GM18873 (cell line): ENCODE data around the gene ACTR1B.
"Not testable (repeated sequence)": the region's sequence is repeated elsewhere in the genome, so short reads cannot be mapped to it uniquely, and the experiment has no call there.

ENCODE experiments used
- ATAC-seq: cut with Tn5 transposase; IDR thresholded peaks from one replicate; pipeline ENCODE4 v1.9.1; 2021; ENCODE audit warnings: mild to moderate bottlenecking, moderate library complexity, moderate number of reproducible peaks; ENCODE audit not compliant: unreplicated experiment, low FRiP score

ACTR1B gene

GRCh38 chr2:97691166-97691565 lies 27.3 kb upstream of the ACTR1B start:
- ATAC-seq: no peak

DNA sequence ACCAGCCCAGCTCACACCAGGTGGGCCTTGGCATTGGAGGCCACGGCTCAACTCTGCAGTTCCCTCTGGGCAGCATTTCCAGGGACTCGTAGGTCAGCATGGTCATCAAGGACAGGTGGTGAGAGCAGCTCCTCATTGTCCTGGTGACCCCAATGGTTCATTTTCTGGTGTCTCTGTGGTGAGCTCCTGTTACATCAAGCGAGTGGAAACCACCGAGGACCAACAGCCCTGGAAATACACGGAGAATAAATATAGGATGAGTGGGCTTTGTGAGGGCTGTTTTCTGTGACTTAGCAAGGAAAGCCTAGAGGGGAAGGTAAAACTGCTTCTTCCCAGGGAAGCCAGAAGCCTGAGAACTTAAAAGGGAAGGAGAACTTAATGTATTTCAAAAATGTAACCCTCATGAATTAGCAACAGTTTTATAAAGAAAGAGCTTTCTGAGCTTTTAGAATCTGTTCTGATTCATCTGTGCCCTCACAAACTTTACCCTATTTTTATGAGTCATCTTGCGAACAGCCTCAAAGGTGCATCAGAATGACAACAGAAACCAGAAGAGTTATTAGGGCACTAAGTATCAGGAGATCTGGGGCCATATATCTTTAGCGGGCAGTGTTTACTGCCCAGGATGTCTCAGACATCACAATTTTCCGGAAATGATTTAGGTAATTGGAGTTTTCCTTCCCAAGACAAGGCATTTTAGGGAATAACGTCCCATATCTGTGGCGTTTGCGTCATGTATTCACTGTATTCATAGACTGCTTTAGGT lies 24.4 kb upstream of the ACTR1B start:
- no peak for ATAC-seq

DNA sequence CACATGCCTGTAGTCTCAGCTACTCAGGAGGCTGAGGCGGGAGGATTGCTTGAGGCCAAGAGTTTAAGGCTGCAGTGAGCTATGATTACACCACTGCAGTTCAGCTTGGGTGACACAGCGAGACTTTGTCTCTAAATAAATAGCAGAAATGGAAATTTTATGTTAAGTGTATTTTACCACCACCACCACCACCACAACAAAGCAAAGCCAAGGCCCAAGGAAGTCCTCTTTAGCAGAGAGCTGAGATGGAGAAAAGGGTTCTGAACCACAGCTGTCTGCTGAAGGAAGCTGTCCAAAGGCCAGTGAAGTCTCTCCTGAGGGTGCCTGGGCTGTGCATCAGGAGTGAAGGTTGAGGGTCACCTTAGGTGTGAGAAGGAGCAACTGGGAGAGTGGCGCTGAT lies 23.4 kb upstream of the ACTR1B start:
- not testable (repeated sequence) for ATAC-seq

- ATAC-seq: no peak
Measured at GRCh38 chr2:97678298-97678697, 14.5 kb upstream of the ACTR1B start.

DNA sequence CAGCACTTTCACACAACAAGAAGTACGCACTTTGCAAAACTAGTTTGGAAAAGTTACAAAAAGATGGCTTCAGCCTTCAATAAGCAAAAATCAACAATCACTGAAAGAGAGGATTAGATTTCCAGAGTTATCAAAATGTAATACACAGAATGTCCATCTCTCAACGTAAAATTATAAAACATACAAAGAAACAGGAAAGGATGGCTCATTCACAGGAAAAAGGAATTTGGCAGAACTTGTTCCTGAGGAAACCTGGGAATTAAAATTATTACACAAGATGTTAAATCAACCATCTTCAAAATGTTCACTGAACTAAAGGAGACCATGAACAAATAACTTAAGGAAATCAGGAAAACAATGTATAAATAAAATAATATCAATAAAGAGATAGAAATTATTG lies 13.6 kb upstream of the ACTR1B start:
- no peak for ATAC-seq

DNA sequence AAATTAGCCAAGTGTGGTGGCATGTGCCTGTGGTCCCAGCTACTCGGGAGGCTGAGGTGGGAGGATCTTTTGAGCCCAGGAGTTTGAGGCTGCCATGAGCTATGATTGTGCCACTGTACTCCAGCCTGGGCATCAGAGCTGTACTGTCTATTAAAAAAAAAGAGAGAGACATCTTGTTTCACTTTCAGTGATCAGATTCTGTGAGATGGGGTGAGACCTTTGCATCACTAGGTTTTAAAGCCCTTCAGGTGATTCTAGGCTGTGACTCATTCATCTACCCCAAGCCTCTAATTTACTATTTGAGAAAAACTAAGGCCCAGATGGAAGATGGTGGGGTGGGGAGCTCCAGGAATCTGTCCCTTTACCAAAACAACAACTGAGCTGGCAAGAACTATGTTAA lies 12.8 kb upstream of the ACTR1B start:
- ATAC-seq: no peak

GRCh38 chr2:97675430-97676113 lies 11.7 kb upstream of the ACTR1B start:
- ATAC-seq: no peak

DNA sequence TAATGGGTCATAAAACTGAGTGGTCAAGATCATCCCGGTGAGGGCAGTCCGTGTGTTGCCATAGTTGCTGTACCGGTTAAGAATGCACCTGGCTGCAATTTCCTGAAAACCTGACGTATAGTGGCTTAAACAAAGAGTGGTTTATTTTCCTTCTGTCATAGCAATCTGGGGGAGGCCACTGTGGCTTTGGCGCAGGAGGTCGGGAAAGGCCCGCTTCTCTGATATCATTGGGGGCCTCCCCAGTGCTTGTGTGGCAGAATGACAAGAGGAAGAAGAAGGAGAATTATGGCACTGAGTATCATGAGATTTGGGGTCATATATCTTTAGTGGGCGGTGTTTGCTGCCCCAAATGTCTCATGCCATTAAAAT lies 10.1 kb upstream of the ACTR1B start:
- no peak for ATAC-seq

DNA sequence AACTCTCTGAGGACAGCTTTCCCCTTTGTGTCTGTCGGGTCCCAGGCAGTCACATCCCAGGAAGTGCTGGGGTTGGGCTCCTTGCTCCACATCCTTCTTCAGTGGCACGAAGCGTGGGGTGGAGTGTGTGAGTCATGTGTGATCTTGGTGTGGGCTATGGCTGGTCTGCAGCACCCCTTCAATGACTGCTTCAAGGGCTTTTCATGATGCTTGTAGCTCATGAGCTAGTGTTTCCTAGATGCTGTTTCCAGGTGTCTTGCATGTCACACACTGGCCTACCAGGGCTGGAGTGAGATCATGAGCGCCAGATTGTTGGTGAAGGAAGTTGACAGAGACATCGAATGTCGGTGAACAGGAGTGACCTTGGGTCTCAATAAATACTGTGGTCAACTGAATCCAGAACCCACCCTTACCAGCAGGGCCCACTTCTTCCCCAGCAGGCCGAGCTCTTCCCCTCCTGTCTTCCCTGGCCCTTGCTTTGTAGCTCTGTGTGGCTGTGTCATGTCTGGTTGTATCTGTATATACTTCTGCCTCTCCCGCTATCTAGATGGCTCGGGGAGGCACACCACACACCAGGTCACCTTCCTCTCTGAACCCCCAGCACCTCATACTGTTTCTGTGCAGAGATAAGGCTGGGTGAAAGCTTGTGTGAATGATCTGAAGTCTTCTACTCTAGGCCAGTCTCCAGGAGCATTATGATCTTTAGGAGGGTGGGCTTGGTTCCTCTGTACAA lies 9.5 kb upstream of the ACTR1B start:
- no peak for ATAC-seq

DNA sequence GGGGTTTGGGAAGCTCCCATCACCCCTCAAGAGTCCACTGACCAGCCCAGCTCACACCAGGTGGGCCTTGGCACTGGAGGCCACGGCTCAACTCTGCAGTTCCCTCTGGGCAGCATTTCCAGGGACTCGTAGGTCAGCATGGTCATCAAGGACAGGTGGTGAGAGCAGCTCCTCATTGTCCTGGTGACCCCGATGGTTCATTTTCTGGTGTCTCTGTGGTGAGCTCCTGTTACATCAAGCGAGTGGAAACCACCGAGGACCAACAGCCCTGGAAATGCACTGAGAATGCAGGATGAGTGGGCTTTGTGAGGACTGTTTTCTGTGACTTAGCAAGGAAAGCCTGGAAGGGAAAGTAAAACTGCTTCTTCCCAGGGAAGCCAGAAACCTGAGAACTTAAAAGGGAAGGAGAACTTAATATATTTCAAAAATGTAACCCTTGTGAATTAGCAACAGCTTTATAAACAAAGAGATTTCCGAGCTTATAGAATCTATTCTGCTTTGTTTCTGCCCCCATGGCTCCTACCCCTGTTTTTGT lies 8.8 kb upstream of the ACTR1B start:
- not testable (repeated sequence) for ATAC-seq

GRCh38 chr2:97671526-97671925 lies 7.7 kb upstream of the ACTR1B start:
- ATAC-seq: no peak

- ATAC-seq: no peak
Measured at GRCh38 chr2:97670471-97670870, 6.6 kb upstream of the ACTR1B start.

DNA sequence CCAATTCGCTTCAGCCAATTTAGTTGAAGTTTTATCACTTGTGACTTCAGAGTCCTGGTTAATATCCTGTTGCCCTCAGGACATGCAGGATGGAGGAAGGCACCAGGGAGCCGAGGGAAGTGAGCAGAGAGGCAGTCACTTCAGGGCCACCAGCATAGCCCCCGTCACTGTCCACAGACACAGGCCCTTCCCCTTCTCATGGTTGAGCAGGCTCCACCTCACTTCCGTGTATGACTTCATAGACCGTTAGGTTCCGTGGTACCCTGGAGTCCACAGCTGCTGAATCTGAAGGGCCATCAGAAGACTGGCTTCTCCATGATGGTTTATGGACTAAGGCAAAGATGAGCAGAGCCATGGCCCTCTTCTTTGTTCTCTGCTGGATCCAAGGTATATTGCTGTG lies 5.6 kb upstream of the ACTR1B start, which contains the start of gene C2orf92:
Gene C2orf92, plus strand, starts transcription at position 266 of the 400 bp plus-strand sequence. Its CDS starts 76 bp downstream, at position 342.
- ATAC-seq: no peak

GRCh38 chr2:97664636-97664970 lies 759 bp upstream of the ACTR1B start:
- no peak for ATAC-seq

DNA sequence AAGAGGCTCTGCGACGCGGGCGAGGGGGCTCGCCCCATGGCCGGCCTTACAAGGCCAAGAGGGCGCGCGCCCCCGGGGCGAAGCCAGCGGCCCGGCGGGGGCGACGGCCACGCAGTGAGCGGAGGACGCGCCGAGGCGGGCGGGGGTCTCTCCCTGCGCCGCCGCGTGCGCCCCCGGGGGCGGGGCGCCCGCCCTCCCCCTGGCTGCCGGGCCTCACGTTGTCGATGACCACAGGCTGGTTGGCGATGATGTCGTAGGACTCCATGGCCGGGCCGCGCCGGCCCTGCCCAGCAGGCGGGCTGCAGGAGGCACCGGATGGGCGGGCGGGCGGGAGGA lies 250 bp downstream of the ACTR1B start:
- ATAC-seq: no peak

DNA sequence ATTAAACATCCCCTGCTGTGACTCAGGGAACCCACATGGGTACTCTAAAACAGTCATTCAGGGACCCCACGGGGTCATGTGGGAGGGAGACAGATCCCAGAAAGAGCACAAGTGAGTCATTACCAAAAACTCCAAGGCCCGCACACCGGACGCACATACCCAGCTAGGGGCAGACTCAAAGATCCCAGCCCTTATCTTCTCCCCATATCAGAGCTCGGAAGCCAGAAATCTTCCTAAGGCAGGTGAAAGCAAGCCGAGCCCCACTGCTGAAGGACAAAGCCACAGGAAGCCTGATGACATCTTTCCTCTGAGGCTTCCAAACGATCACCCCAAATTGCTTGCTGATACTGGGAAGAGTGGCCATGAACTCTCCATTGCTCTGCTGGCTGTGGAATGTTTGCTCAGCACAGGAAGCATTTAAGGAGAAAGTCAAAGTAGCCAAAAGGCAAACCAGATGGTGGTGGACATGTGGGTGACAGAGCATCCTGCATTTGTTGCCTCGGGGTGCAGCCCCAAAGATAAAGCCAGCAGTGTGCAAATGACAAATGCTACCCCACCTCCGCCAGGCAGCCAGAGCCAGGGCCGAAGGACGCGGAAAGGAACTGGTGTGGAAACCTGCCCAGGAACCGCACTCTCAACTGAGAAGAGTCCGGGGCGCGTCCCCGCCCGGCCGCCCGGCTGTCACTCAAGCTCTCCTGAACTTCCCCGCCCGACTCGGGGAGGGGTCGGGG lies 784 bp downstream of the ACTR1B start:
- peak; percentile 27 for ATAC-seq

DNA sequence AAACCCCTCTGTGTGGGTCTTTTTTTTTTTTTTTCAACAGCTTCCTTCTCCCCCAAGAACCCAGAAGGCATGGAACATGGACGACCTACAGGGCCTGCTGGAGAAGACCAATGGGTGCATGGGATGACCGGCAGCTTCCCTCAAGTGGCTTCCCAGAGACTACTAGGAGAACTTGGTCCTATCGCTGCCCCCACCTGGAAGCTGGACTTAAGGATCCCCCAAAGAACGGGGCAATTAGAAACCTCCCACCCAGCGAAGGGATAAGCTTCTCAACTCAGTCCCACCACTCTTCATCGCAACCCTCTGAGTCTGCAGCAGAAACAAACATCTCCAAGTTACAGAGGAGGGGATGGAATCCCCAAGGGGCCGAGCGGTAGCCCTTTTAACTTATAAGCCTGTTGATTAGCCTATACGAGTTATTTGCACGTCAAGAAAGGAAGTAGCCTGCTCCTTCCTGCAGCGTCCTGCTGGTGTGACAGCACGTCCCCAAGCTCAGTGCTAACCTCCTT lies 1.4 kb downstream of the ACTR1B start:
- ATAC-seq: no peak

GRCh38 chr2:97661927-97662326 lies 1.9 kb downstream of the ACTR1B start:
- no peak for ATAC-seq

GRCh38 chr2:97660775-97661389 lies 3.0 kb downstream of the ACTR1B start:
- no peak for ATAC-seq
